Neural cell (in vitro differentiated cells): ENCODE data around the gene ACBD6. TPM values are rescaled to one million over a fixed set of nuclear protein-coding genes. Genes with fewer than 3 reads are reported as not detected.

Experiments used
- H2AFZ ChIP-seq: fragments of 200-600, 300-800 bp; sonication (generic), shearing (Covaris generic); 2 replicates; pipeline ENCODE4 v1.6.0; 2014; ENCODE audit warnings: low read depth, mild to moderate bottlenecking, antibody characterized with exemption, low read length, moderate library complexity
- H3F3A ChIP-seq: fragments of 200-600 bp; shearing (Covaris generic); 2 replicates; pipeline ENCODE4 v1.6.1; 2016; ENCODE audit warnings: mild to moderate bottlenecking, moderate library complexity, mixed read lengths, antibody characterized with exemption, low read length; ENCODE audit not compliant: insufficient read depth, poor library complexity, severe bottlenecking
- H3K27ac ChIP-seq: fragments of 200-600, 300-800 bp; sonication (generic), shearing (Covaris generic); 2 replicates; pipeline ENCODE4 v1.5.1; 2014; ENCODE audit warnings: mild to moderate bottlenecking, low read length, moderate library complexity
- H3K27me3 ChIP-seq: fragments of 300-800, 200-600 bp; sonication (generic), shearing (Covaris generic); 2 replicates; pipeline ENCODE4 v1.6.0; 2014; ENCODE audit warnings: mild to moderate bottlenecking, low read depth, low read length, moderate library complexity; ENCODE audit not compliant: insufficient read depth
- H3K36me3 ChIP-seq: fragments of 300-800, 200-600 bp; sonication (generic), shearing (Covaris generic); 2 replicates; pipeline ENCODE4 v1.5.1; 2014; ENCODE audit warnings: mild to moderate bottlenecking, antibody characterized with exemption, low read length, moderate library complexity; ENCODE audit not compliant: insufficient read depth
- H3K4me2 ChIP-seq: fragments of 300-800, 200-600 bp; sonication (generic), shearing (Covaris generic); 2 replicates; pipeline ENCODE4 v1.6.0; 2014; ENCODE audit warnings: mild to moderate bottlenecking, low read length
- H3K4me3 ChIP-seq: fragments of 300-800, 200-600 bp; sonication (generic), shearing (Covaris generic); 2 replicates; pipeline ENCODE4 v1.5.1; 2014; ENCODE audit warnings: mild to moderate bottlenecking, low read length, moderate library complexity
- H3K79me2 ChIP-seq: fragments of 200-600 bp; shearing (Covaris generic); replicated peaks from 2 replicates; pipeline ENCODE4 v1.6.0; 2014; ENCODE audit warnings: mild to moderate bottlenecking, low read length, moderate library complexity; ENCODE audit not compliant: insufficient read depth
- H3K9ac ChIP-seq: fragments of 300-800, 200-600 bp; sonication (generic), shearing (Covaris generic); 2 replicates; pipeline ENCODE4 v1.6.1; 2016; ENCODE audit warnings: mild to moderate bottlenecking, low read length, mixed read lengths
- H3K9me2 ChIP-seq: fragments of 200-600 bp; shearing (Covaris generic); 2 replicates; pipeline ENCODE4 v1.6.1; 2016; ENCODE audit warnings: mild to moderate bottlenecking, low read length, mixed read lengths; ENCODE audit not compliant: insufficient read depth
- H3K9me3 ChIP-seq: fragments of 200-600, 300-800 bp; sonication (generic), shearing (Covaris generic); 2 replicates; pipeline ENCODE4 v1.6.1; 2016; ENCODE audit warnings: mild to moderate bottlenecking, mixed run types, low read length, moderate library complexity, mixed read lengths
- H4K20me1 ChIP-seq: fragments of 200-600 bp; shearing (Covaris generic); 2 replicates; pipeline ENCODE4 v1.6.1; 2016; ENCODE audit warnings: mild to moderate bottlenecking, mixed run types; ENCODE audit not compliant: insufficient read depth
- CTCF ChIP-seq: fragments of 450-650 bp; IDR thresholded peaks from 2 replicates; pipeline ENCODE4 v1.5.1; 2014; ENCODE audit warnings: antibody characterized with exemption, mild to moderate bottlenecking, moderate library complexity; ENCODE audit not compliant: poor library complexity, severe bottlenecking
- EP300 ChIP-seq: fragments of 450-650 bp; conservative IDR thresholded peaks from 2 replicates; pipeline ENCODE4 v1.6.1; 2014; ENCODE audit warnings: antibody characterized with exemption, mild to moderate bottlenecking, moderate library complexity; ENCODE audit not compliant: poor library complexity, severe bottlenecking
- EZH2 ChIP-seq: fragments of 200-600, 300-800 bp; shearing (Covaris generic), sonication (generic); IDR thresholded peaks from 2 replicates; pipeline ENCODE4 v1.6.1; 2014; ENCODE audit warnings: antibody characterized with exemption, low read length, borderline replicate concordance, mild to moderate bottlenecking; ENCODE audit not compliant: insufficient read depth, poor library complexity, severe bottlenecking
- MXI1 ChIP-seq: fragments of 450-650 bp; conservative IDR thresholded peaks from 2 replicates; pipeline ENCODE4 v1.6.1; 2014; ENCODE audit warnings: antibody characterized with exemption, mild to moderate bottlenecking; ENCODE audit not compliant: poor library complexity, severe bottlenecking
- POLR2AphosphoS5 ChIP-seq: IDR thresholded peaks from 2 replicates; pipeline ENCODE4 v1.6.1; 2012
- RAD21 ChIP-seq: fragments of 450-650 bp; conservative IDR thresholded peaks from 2 replicates; pipeline ENCODE4 v1.6.1; 2014; ENCODE audit warnings: antibody characterized with exemption, mild to moderate bottlenecking, moderate library complexity
- REST ChIP-seq: IDR thresholded peaks from 2 replicates; pipeline ENCODE4 v1.6.1; 2012; ENCODE audit warnings: borderline replicate concordance
- SMC3 ChIP-seq: fragments of 450-650 bp; conservative IDR thresholded peaks from 2 replicates; pipeline ENCODE4 v1.6.1; 2014; ENCODE audit warnings: antibody characterized with exemption, mild to moderate bottlenecking, moderate library complexity; ENCODE audit not compliant: poor library complexity
- TAF1 ChIP-seq: IDR thresholded peaks from 2 replicates; pipeline ENCODE4 v1.6.1; 2012; ENCODE audit warnings: low read depth
- polyA plus RNA-seq: library from polyadenylated mRNA; depleted of rRNA; stranded (reverse); fragments of >200 nt; gene quantifications from 2 replicates; pipeline ENCODE4 v1.2.3, GENCODE V29; 2014

ACBD6 gene
- polyA plus RNA-seq, 1 donor from 2014 or later, result 92.4 TPM

- Histone ChIP-seq H2AFZ (no peak overlapping the region), H3K4me3 (no peak overlapping the region), H3K9ac (peak overlapping the region; percentile 31)
These were observed 13.5 kb upstream of the ACBD6 start for GRCh38 chr1:180515857-180516388.

GRCh38 chr1:180515364-180515763 is 13.0 kb upstream of the ACBD6 start:
- Histone ChIP-seq H3K9ac (no peak overlapping the region), H3K4me3 (no peak overlapping the region), H3F3A (no peaks in the 10 kb centered on the region), H3K27ac (no peak overlapping the region), H3K9me2 (no peaks in the 10 kb centered on the region), H3K36me3 (no peaks in the 10 kb centered on the region), H3K27me3 (no peaks in the 10 kb centered on the region), H2AFZ (no peak overlapping the region), H3K9me3 (no peaks in the 10 kb centered on the region), H3K79me2 (no peaks in the 10 kb centered on the region), H3K4me2 (no peak overlapping the region), H4K20me1 (no peaks in the 10 kb centered on the region)
- no peak for TF ChIP-seq EZH2
- no peak for TF ChIP-seq SMC3
- no peak for TF ChIP-seq CTCF
- TF ChIP-seq RAD21, result no peak
- TF ChIP-seq EP300, result no peak
- TF ChIP-seq TAF1, result no peak

More at GRCh38 chr1:180515857-180516388, 13.5 kb upstream of the ACBD6 start:
- Histone ChIP-seq H3F3A (no peaks in the 10 kb centered on the region), H3K27ac (peak overlapping the region; percentile 48), H3K9me2 (no peaks in the 10 kb centered on the region), H3K27me3 (no peaks in the 10 kb centered on the region), H4K20me1 (no peaks in the 10 kb centered on the region), H3K36me3 (no peaks in the 10 kb centered on the region), H3K4me2 (no peak overlapping the region), H3K9me3 (no peaks in the 10 kb centered on the region), H3K79me2 (no peaks in the 10 kb centered on the region)
- peak; percentile 92 for TF ChIP-seq CTCF
- no peak for TF ChIP-seq REST
- TF ChIP-seq EZH2, result no peak
- TF ChIP-seq TAF1, result no peak
- peak; percentile 98 for TF ChIP-seq RAD21
- no peak for TF ChIP-seq EP300
- TF ChIP-seq SMC3, result peak; percentile 98
- TF ChIP-seq MXI1, result no peak
- TF ChIP-seq POLR2AphosphoS5, result no peak
